NOMO-1 treated with DMSO at 0.1 percent for 48 hours (cell line): ENCODE data around the gene P2RX6.
A peak's percentile ranks its signal among the peaks of the same experiment; 100 is the strongest.
"Not testable (repeated sequence)": the region's sequence is repeated elsewhere in the genome, so short reads cannot be mapped to it uniquely, and the experiment has no call there.

Experiments
- DNase-seq: peaks from one replicate; lab custom pipeline; 2025; ENCODE audit not compliant: unreplicated experiment; lab: John Stamatoyannopoulos, UW

P2RX6 gene

DNA sequence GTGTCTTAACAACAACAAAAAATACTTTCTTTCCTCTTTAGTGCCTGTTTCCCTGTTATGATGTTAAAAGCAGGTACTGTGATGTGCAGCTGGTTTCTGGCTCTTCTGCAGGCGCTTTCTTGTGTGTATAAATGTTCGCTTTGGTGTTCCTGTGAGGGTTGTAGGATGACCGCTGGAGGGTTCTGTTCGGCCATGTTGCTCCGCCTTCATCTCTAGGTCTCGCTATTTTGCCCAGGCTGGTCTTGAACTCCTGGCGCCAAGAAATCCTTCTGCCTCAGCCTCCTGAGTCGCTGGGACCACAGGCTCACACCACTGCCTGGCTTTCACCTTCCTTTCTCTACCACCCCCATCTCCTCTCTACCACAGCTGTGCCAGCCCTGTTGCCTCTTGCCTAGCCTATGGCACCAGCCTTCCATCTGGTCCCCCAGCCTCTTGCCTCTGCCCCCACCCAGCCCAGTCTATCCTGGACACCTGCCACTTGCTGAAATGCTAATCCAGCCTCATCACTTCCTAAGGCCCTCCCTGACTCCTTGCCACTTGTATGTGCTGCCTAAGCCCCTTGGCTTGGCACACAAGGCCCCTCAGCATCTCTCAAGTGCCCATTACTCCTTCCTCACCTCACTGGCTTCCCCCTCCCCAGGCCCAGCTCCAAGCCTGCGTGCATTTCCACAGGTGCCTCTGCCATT lies 36.3 kb downstream of the P2RX6 start:
- DNase-seq, result no peak

DNA sequence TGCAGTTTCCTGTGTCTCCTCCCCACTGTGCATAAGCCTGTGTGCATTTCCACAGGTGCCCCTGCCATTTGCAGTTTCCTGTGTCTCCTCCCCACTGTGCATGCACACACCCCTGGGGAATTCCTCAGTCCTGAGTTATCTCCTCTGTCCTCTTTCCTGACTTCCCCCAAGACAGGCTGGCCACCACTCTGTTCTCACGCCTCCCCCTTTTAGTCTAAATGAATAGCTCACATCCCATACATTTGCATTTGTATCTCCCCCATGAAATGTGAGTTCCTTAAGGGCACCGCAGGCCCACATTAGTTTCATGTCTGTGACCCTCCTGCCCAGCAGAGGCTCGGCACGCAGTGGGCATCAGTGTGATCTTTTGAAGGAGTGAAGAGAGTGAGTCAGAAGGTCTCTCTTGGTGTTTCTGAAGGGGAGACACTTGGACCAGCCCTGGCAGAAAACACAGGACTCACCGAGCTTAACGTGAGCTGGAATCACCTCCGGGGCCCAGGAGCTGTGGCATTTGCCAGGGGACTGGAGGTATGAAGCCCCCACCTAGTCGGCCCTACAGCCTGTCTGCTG lies 37.0 kb downstream of the P2RX6 start:
- no peak for DNase-seq

DNA sequence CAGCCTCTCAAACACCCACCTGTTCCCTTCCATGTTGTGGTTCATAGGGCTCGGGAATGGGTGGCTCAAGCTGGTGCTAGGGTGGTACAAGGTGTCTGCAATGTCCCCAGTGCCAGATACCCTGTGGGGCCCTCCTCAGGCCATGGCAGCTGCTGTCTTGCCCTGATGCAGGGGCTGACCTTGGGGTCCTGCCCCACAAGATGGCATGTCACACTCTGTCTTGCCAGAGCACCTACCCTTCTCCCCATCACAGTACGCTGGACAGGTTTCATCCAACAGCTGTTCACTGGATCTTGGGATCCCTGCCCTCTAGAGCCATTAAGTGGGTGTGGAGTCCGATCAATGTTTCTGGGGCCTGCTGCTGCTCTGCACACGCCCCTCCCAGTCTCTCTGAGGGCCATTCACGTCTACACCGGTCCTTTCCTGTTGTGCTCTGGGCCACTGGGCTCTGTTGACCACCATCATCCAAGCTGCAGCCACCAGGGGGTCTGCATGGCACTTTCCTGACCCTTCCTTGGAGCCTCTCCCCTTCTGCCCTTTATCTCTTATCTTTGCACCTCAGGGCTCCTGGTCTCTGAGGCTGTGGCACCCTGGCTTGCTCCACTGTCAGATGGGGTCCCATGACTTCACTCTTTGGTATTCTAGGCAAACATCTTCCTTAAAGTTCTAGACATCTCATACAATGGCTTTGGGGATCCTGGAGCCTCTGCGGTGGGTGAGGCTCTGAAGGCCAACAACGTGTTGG lies 37.9 kb downstream of the P2RX6 start:
- no peak for DNase-seq

DNA sequence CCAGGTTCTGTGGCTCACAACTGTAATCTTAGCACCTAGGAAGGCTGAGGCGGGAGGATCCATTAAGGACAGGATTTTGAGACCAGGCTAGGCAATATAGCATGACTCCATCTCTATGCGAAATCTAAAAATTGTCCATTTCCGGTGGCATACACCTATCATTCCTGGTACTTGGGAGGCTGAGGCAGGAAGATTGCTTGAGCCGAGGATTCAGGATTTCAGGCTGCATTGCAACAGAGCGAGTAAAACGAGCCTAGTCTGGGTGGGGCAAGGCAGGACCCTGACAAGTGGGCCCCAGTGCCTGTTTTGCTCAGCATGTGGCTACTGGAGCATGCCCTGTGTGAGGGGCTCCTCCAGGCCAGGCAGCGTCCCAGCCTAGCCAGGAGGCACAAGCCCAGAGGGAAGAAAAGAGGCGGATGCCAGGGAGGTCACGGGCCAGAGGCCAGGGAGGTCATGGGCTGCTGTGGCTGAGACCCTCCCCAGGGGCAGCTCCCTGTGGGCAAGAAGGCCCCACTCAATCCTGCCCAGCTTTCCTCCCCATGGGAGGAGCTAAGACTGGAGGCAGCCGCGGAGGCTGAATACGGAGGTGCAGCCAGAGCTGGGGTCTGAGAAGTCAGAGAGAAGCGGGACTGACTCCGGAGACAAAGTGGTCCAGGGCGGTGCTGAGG lies 39.2 kb downstream of the P2RX6 start:
- DNase-seq, result no peak

DNA sequence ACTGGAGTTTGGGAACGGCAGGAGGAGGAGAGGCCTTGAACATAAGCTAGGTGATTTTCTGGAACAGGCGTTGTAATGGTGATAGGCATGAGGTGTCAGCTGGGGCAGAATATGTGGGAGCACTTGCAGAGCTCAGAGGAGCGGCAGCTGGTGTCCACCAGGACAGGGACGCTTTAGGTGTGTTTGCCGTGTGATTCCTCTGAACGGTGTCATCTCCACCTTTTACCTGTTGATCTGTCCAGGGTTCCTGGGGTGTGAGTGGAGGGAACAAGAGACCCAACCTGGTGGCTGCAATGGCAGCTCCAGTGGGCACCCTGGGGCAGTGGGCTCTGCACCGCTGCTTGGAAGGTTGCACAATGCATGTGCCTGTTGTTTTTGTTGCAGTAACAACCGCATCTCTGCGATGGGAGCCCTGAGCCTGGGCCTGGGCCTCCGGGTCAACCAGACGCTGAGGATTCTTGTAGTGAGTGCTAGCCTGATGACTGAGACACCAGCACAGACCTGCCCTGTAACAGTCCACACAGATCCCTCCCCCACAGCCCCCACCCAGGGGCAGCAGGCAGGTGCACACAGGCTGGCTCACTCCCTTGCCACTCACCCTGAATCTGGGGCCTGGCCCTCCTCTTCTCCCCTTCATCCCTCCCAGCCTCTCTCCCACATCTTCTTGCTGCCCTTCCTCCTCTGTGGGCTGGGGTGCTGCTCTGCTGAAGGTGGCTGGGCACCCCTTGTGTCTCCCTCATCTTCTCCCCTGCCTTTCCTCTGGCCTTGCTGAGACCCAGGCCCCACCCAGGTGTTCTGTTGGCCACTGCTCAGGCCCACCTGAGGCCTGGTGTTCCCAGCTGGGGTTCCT lies 40.0 kb downstream of the P2RX6 start:
- DNase-seq, result no peak

DNA sequence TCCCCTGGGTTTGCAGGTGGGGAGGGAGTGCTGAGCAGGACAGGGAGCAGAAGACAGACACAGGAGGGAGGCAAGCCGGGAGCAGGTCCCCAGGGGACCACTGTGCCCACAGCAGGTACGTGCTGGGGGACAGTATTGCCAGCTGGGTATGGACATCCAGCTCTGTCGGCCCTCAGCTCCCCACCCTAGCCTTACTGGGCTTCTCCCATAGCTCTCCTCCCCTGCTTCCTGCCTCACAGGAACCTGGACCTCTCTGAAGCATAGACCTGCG lies 40.5 kb downstream of the P2RX6 start:
- DNase-seq, result no peak

DNA sequence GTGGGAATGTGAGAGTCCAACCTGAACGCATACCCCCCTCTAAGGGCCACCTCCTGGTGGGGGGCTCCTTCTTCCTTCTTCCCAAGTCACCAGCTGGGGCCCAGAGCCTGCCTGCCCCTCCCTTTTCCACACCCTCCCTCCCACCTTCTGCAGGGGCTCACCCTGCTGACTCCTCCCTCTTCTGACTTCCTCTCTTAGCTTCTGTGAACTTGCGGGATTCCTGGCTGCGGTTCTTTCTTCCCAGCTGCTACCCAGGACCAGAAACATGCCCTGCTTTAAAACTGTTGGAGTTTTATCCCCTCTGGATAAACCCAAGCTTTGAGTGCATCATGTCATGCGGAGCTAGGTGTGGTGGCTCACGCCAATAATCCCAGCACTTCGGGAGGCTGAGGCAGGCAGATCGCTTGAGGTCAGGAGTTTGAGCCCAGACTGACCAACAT lies 40.9 kb downstream of the P2RX6 start:
- peak; percentile 40 for DNase-seq

DNA sequence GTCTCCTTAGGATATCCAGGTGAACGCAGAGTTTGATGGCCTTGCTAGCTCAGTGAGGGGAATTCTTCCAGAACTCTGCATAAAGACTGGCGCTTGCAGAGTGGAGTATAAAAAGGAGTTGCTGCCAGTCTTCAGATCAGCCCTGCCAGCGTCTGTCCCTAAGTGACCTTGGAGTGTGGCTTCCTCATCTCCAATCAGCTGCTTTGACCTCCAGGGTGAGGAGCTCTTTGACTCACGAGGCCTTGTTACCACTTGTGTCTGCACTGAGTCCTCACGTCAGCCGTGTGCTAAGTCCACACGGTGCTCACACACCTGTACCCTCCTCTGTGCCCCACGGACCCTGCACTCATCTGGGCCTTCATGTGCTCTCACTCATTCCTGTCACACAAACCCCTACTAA lies 45.4 kb downstream of the P2RX6 start:
- not testable (repeated sequence) for DNase-seq

DNA sequence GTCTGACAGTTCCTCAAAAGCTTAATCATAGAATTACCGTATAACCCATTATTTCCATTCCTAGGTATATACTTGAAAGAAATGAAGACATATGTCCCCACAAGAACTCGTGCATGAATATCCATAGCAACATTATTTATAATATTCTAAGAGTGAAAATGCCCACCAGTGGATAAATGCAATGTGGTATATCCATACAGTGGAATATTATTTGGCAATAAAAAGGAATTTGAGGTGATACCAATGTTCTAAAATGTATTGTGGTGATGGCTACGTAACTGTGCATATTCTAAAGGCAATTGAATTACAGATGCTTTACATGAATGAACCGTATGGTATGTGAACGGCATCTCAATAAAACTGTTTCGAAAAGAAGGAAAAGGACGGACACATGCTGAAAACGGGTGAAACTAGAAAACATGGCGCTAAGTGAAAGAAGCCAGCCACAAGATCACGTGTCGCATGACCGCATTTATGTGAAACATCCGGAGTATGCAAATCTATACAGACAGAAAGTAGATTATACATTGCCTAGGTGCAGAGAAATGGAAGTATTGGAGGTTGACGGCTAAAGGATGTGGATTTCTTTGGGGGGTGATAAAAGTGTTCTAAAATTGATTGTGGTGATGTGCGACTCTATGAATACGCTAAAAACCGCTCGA lies 46.8 kb downstream of the P2RX6 start:
- DNase-seq, result not testable (repeated sequence)

DNA sequence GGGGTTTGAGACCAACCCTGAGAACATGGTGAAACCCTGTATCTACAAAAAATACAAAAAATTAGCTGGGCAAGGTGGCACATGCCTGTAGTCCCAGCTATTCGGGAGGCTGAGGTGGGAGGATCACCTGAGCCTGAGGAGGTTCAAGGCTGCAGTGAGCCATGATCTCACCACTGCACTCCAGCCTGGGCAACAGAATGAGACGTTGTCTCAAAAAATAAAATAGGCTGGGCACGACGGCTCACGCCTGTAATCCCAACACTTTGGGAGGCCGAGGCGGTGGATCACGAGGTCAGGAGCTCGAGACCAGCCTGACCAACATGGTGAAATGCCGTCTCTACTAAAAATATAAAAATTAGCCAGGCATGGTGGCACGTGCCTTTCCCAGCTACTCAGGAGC lies 49.5 kb downstream of the P2RX6 start:
- not testable (repeated sequence) for DNase-seq

DNA sequence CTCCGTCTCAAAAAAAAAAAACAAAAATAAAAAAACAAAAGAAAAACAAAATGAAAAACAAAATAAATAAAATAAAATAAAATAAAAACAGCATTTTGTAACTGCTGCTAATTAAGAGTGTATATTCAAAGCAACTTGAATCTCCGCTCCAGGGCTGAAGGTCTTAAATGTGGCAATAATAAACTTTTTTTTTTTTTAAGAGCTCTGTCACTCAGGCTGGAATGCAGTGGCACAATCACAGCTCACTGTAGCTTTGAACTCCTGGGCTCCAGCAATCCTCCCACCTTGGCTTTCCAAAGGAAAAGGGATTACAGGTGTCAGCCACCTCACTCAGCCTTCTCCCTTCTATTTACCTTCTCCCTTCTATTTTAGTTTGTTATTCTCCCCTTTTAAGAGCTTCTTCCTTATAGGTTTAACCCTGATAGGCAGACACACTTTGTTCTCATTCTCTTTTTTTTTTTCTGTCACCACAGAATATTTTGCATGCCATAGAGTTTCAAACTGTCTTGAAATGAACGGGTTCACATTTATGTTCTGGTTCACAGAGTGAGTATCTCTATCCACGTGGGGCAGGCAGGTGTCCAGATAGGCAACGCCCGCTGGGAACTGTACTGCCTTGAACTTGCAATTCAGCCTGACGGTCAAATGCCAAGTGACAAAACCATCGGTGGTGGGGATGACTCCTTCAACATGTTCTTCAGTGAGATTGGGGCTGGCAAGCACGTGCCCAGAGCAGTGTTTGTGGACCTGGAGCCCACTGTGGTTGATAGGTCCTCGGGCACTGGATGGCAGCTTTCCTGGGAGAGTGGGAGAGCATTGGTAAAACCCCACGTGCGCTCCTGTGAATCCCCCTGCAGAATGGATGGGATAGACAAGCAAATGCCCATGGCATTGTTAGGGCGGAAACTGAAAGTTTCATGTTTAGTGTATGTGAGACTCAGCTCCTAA lies 50.2 kb downstream of the P2RX6 start:
- DNase-seq, result no peak

DNA sequence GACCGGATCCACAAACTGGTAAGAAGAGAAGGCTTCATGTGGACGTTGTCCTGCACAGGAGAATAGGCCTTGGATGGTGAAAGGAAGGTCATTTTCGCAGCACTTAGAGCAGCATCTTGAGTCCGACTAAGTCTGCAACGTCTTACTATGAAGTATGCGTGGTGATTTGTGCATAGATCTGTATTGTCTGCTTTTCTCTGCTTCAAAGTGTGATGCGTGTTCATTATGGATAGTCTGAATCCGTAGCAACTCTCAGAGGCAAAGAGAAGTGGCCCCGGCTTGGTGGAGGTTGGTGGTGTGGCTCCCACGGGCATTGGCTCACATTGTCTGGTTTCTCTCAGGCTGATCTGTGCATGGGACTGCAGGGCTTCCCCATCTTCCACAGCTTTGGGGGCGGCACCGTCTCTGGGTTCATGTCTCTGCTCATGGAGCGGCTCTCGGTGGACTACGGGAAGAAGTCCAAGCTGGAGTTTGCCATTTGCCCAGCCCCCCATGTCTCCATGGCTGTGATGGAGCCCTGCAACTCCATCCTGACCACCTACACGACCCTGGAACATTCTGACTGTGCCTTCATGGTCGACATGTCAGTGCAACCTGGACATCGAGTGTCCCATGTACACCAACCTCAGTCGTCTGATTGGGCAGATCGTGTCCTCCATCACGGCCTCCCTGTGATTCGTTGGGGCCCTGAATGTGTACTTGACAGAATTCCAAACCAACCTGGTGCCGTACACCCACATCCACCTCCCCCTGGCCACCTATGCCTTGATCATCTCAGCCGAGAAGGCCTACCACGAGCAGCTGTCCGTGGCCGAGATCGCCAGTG lies 52.3 kb downstream of the P2RX6 start:
- no peak for DNase-seq

DNA sequence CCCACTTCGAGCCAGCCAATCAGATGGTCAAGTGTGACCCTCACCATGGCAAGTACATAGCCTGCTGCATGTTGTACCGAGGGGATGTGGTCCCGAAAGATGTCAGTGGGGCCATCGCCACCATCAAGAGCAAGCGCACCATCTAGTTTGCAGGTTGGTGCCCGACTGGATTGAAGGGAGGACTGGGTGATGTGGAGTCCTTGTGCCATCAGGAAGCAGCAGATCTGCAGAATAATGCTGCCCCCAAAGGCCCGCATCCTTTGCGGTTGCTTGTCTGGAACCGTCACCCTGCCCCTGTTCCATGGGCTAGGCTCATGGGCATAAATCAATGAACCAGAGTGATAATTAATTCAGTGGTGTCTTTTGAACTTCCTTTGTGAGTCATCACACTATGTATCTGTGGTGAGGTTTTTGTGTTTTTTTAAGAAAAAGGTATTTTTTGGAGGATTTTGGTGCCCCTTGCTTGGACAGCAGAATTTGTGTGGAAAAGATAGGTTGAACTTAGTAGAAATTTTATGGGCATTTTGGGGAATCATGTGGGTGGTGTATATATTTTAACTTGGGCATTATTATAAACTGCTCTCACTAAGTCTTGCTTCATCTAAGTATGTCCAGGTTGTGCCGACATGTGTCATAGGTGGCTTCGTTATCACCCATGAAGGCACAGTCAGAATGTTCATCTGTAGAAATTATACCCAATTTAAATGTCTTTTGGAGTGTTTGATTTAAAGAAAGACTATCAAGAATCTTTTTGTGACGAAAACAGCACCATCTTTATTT lies 53.1 kb downstream of the P2RX6 start:
- peak; percentile 21 for DNase-seq

DNA sequence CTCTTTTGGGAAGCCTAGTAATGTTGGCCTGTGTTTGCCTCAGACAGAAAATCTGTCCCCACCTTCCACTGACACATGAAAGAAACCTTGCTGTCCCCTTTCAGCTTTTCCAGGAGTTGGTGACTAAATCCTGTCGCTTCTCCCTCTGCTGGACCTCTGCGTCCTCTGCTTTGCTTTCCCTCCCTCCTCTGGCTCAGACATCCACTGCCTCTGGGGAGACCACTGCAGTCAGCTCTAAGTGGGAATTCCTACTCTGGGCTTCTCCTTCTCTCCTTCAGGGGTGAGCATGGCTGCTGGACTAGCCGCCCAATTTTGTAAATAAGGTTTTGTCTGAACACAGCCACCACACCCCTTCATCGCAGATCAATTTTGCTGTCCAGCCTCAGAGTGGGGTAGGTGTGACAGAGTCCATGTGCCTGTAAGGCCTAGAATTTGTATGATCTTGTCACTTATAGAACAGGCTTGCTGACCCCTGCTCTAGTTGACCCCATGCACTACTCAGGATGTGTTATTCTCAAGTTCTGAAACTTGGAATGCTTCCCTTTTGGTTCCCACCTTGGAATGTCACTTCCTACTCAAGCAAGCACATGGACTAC lies 53.8 kb downstream of the P2RX6 start:
- DNase-seq, result no peak

DNA sequence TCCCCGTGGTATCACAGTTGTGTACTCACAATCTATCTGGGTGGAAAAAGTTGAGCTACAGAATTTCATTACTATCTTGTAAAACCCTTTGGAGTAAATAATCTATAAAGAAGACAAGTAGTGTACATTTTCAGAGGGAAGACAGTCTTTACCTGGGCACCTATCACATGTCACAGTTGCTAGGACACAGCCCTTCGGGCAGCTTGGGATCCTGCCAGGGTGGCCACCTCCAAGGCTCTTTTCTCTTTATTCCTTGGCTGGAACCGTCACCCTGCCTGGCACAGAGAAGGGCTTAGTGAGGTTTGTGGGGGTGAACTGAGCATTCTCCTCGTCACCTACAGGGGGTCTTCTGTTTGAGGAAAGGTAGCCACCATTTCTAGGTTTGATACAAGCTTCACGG lies 54.4 kb downstream of the P2RX6 start:
- DNase-seq, result no peak

DNA sequence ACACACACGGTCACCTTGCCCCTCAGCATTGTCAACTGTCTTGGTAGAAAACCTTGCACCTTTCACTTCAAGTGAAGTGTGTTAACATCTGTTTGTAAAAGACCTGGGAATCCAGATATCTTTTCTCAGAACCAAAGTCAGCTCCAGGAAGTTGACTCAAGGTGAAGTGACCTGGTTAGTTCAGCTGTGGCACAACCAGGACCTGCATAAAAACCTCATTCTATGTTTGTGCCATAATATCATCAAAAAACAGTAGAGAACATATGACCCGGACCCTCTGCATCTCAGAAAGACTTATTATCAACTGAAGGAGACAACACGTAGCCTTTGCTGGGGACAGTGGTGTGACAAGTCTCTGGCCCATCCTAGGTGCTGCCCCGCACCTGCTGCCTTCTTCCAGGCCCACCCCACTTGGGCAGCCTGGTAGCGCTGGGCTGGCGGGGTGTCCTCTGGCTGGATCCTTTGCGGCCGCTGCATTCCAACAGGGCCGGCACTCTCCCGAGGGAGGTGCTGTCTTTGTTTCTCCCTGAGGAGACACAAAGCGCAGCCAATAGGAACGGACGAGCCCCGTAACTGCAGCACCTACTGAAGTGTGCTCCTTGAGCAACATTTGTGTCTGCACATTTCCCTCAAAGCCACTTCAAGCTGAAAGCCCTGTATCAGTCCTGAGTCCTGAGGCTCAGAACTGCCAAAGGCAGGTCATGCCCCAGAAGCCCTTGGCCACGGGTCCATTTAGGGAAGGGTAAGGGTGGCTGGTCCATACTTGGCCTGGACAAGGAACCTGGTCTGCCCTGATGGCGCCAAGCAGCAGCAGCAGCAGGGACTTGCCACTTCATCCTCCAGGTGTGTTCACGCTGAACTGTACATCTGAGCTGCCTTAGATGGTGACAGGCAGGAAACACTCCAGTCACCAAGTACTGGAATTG lies 56.0 kb downstream of the P2RX6 start:
- no peak for DNase-seq
